ENCODE data around the gene SPRR1A. TPM values are rescaled to one million over a fixed set of nuclear protein-coding genes. Genes with fewer than 3 reads are reported as not detected.
A peak's percentile ranks its signal among the peaks of the same experiment; 100 is the strongest.

The SPRR1A gene
- total RNA-seq, 1 donor from 2014 or later: not detected

- Histone ChIP-seq H3K36me3 (ENCODE audit: control insufficient read depth, insufficient read depth, low read length) (no peaks in the 10 kb centered on the region), H3K27me3 (ENCODE audit: control insufficient read depth, insufficient read depth, low read length) (no peaks in the 10 kb centered on the region), H3K4me3 (ENCODE audit: low read depth, low read length) (no peak within 1 kb of the TSS)
- DNase-seq (ENCODE audit: low read depth) (no peak), FAIRE-seq (no peak)
- no peak for TF ChIP-seq CTCF (IDR thresholded peaks at IDR 0.05; ENCODE audit: insufficient read depth, low read length, severe bottlenecking)
Measured at GRCh38 chr1:152946651-152947256, 37.1 kb upstream of the SPRR1A start, which contains the start of gene SPRR5. Gene SPRR5 (plus strand): TSS chr1:152947206. CDS start chr1:152948555, 1,349 bp downstream.

GRCh38 chr1:152951711-152952110 lies 32.2 kb upstream of the SPRR1A start:
- FAIRE-seq: no peak
- TF ChIP-seq CTCF (IDR thresholded peaks at IDR 0.05; ENCODE audit: insufficient read depth, low read length, severe bottlenecking): no peak

GRCh38 chr1:152953761-152954160 lies 30.1 kb upstream of the SPRR1A start:
- Histone ChIP-seq H3K4me3 (ENCODE audit: low read depth, low read length) (no peak overlapping the region), H3K36me3 (ENCODE audit: control insufficient read depth, insufficient read depth, low read length) (no peaks in the 10 kb centered on the region), H3K27me3 (ENCODE audit: control insufficient read depth, insufficient read depth, low read length) (no peaks in the 10 kb centered on the region)
- FAIRE-seq: peak; percentile 98
- peak; percentile 94 for DNase-seq (ENCODE audit: low read depth)
- no peak for TF ChIP-seq CTCF (IDR thresholded peaks at IDR 0.05; ENCODE audit: insufficient read depth, low read length, severe bottlenecking)

More at GRCh38 chr1:152951711-152952110, 32.2 kb upstream of the SPRR1A start:
- Histone ChIP-seq H3K27me3 (ENCODE audit: control insufficient read depth, insufficient read depth, low read length) (no peaks in the 10 kb centered on the region), H3K36me3 (ENCODE audit: control insufficient read depth, insufficient read depth, low read length) (no peaks in the 10 kb centered on the region), H3K4me3 (ENCODE audit: low read depth, low read length) (no peak overlapping the region)
- DNase-seq (ENCODE audit: low read depth): no peak

GRCh38 chr1:152954436-152954835 lies 29.4 kb upstream of the SPRR1A start:
- FAIRE-seq (peak; percentile 95), DNase-seq (ENCODE audit: low read depth) (peak; percentile 97)
- Histone ChIP-seq H3K36me3 (ENCODE audit: control insufficient read depth, insufficient read depth, low read length) (no peaks in the 10 kb centered on the region), H3K27me3 (ENCODE audit: control insufficient read depth, insufficient read depth, low read length) (no peaks in the 10 kb centered on the region), H3K4me3 (ENCODE audit: low read depth, low read length) (no peak overlapping the region)
- TF ChIP-seq CTCF (IDR thresholded peaks at IDR 0.05; ENCODE audit: insufficient read depth, low read length, severe bottlenecking): no peak

GRCh38 chr1:152957561-152957960 lies 26.3 kb upstream of the SPRR1A start:
- no peak for DNase-seq (ENCODE audit: low read depth)
- Histone ChIP-seq H3K27me3 (ENCODE audit: control insufficient read depth, insufficient read depth, low read length) (no peaks in the 10 kb centered on the region), H3K36me3 (ENCODE audit: control insufficient read depth, insufficient read depth, low read length) (no peaks in the 10 kb centered on the region), H3K4me3 (ENCODE audit: low read depth, low read length) (no peak overlapping the region)
- FAIRE-seq: no peak
- no peak for TF ChIP-seq CTCF (IDR thresholded peaks at IDR 0.05; ENCODE audit: insufficient read depth, low read length, severe bottlenecking)

- no peak for TF ChIP-seq CTCF (IDR thresholded peaks at IDR 0.05; ENCODE audit: insufficient read depth, low read length, severe bottlenecking)
- DNase-seq (ENCODE audit: low read depth): no peak
- FAIRE-seq: no peak
- no peak overlapping the region for H3K4me3 ChIP-seq (ENCODE audit: low read depth, low read length)
- no peaks in the 10 kb centered on the region for H3K27me3 ChIP-seq (ENCODE audit: control insufficient read depth, insufficient read depth, low read length)
- H3K36me3 ChIP-seq (ENCODE audit: control insufficient read depth, insufficient read depth, low read length): no peaks in the 10 kb centered on the region
Measured at GRCh38 chr1:152959273-152959672, 24.6 kb upstream of the SPRR1A start.
